Measurements from ENCODE around the gene PDE7B.

PDE7B gene

GRCh38 chr6:135990439-135990838 lies 138.9 kb downstream of the PDE7B start:
- no peak overlapping the region for H3K4me3 ChIP-seq (ENCODE audit: low read depth, low read length)
- no peak for TF ChIP-seq CTCF (IDR thresholded peaks at IDR 0.05; ENCODE audit: borderline replicate concordance, insufficient read depth, low read depth, low read length)

- no peak for TF ChIP-seq CTCF (IDR thresholded peaks at IDR 0.05; ENCODE audit: borderline replicate concordance, insufficient read depth, low read depth, low read length)
- H3K4me3 ChIP-seq (ENCODE audit: low read depth, low read length) = no peak overlapping the region
Measured at GRCh38 chr6:135990855-135991464, 139.5 kb downstream of the PDE7B start.

GRCh38 chr6:135992739-135993138 lies 141.2 kb downstream of the PDE7B start:
- H3K4me3 ChIP-seq (ENCODE audit: low read depth, low read length) = no peak overlapping the region
- TF ChIP-seq CTCF (IDR thresholded peaks at IDR 0.05; ENCODE audit: borderline replicate concordance, insufficient read depth, low read depth, low read length) = no peak

- no peak for TF ChIP-seq CTCF (IDR thresholded peaks at IDR 0.05; ENCODE audit: borderline replicate concordance, insufficient read depth, low read depth, low read length)
- H3K4me3 ChIP-seq (ENCODE audit: low read depth, low read length) = no peak overlapping the region
Measured at GRCh38 chr6:135993361-135993760, 141.9 kb downstream of the PDE7B start.

- no peak for TF ChIP-seq CTCF (IDR thresholded peaks at IDR 0.05; ENCODE audit: borderline replicate concordance, insufficient read depth, low read depth, low read length)
- H3K4me3 ChIP-seq (ENCODE audit: low read depth, low read length) = no peak overlapping the region
Measured at GRCh38 chr6:135994857-135995544, 143.5 kb downstream of the PDE7B start.

GRCh38 chr6:135995545-135995898 lies 144.0 kb downstream of the PDE7B start:
- H3K4me3 ChIP-seq (ENCODE audit: low read depth, low read length) = no peak overlapping the region
- TF ChIP-seq CTCF (IDR thresholded peaks at IDR 0.05; ENCODE audit: borderline replicate concordance, insufficient read depth, low read depth, low read length) = no peak

GRCh38 chr6:135996668-135997067 lies 145.2 kb downstream of the PDE7B start:
- TF ChIP-seq CTCF (IDR thresholded peaks at IDR 0.05; ENCODE audit: borderline replicate concordance, insufficient read depth, low read depth, low read length) = no peak
- H3K4me3 ChIP-seq (ENCODE audit: low read depth, low read length) = no peak overlapping the region

Data from GM12875 (cell line).